ENCODE measurements around the gene ZNF134.

GRCh38 chr19:57606931-57607330, 7.1 kb upstream of the ZNF134 start:
- TF ChIP-seq POLR2AphosphoS5 (IDR thresholded peaks at IDR 0.05; ENCODE audit: low read depth, low read length): no peak
- no peak for TF ChIP-seq POLR2A (IDR thresholded peaks at IDR 0.05; ENCODE audit: low read depth, low read length)
- TF ChIP-seq TAF1 (IDR thresholded peaks at IDR 0.05; ENCODE audit: borderline replicate concordance, low read depth, low read length): no peak
